GM23248 (cell line): ENCODE data around the gene TRHDE. TPM values are rescaled to one million over a fixed set of nuclear protein-coding genes. Genes with fewer than 3 reads are reported as not detected.
A peak's percentile ranks its signal among the peaks of the same experiment; 100 is the strongest.

ENCODE experiments used
- DNase-seq: peaks from one replicate; pipeline ENCODE4 v3.0.0-alpha.2; 2015
- H2AFZ ChIP-seq: fragments of 200-600 bp; sonication (generic); 2 replicates; pipeline ENCODE4 v1.6.1; 2016; ENCODE audit warnings: antibody characterized with exemption
- H3F3A ChIP-seq: fragments of 200-600 bp; sonication (generic); 2 replicates; pipeline ENCODE4 v1.6.1; 2016; ENCODE audit warnings: mild to moderate bottlenecking, antibody characterized with exemption, mixed run types; ENCODE audit not compliant: insufficient read depth
- H3K27ac ChIP-seq: fragments of 200-600 bp; sonication (generic); 2 replicates; pipeline ENCODE4 v1.5.1; 2016; ENCODE audit warnings: mild to moderate bottlenecking
- H3K27me3 ChIP-seq: fragments of 200-600 bp; sonication (generic); replicated peaks from 2 replicates; pipeline ENCODE4 v1.6.1; 2016; ENCODE audit warnings: mild to moderate bottlenecking; ENCODE audit not compliant: insufficient read depth
- H3K36me3 ChIP-seq: fragments of 200-600 bp; sonication (generic); 2 replicates; pipeline ENCODE4 v1.6.1; 2016; ENCODE audit warnings: low read depth, mild to moderate bottlenecking
- H3K4me1 ChIP-seq: fragments of 200-600 bp; sonication (generic); 2 replicates; pipeline ENCODE4 v1.6.1; 2016; ENCODE audit warnings: mild to moderate bottlenecking; ENCODE audit not compliant: insufficient read depth
- H3K4me2 ChIP-seq: fragments of 200-600 bp; sonication (generic); one replicate; pipeline ENCODE4 v1.6.1; 2016; ENCODE audit warnings: mild to moderate bottlenecking; ENCODE audit not compliant: unreplicated experiment
- H3K4me3 ChIP-seq: fragments of 200-600 bp; sonication (generic); 2 replicates; pipeline ENCODE4 v1.5.1; 2016; ENCODE audit warnings: mild to moderate bottlenecking
- H3K79me2 ChIP-seq: fragments of 200-600 bp; sonication (generic); 2 replicates; pipeline ENCODE4 v1.6.1; 2016; ENCODE audit warnings: mild to moderate bottlenecking; ENCODE audit not compliant: insufficient read depth
- H3K9ac ChIP-seq: fragments of 200-600 bp; sonication (generic); 2 replicates; pipeline ENCODE4 v1.6.1; 2016; ENCODE audit warnings: mild to moderate bottlenecking
- H3K9me2 ChIP-seq: fragments of 200-600 bp; sonication (generic); 2 replicates; pipeline ENCODE4 v1.6.1; 2016; ENCODE audit warnings: mixed run types, mild to moderate bottlenecking, moderate library complexity; ENCODE audit not compliant: insufficient read depth
- H3K9me3 ChIP-seq: fragments of 200-600 bp; sonication (generic); one replicate; pipeline ENCODE4 v1.6.1; 2017; ENCODE audit warnings: low read depth
- H4K20me1 ChIP-seq: fragments of 200-600 bp; sonication (generic); 2 replicates; pipeline ENCODE4 v1.6.0; 2016; ENCODE audit not compliant: insufficient read depth
- EZH2 ChIP-seq: fragments of 200-600 bp; sonication (generic); IDR thresholded peaks from 2 replicates; pipeline ENCODE4 v1.6.1; 2018; ENCODE audit warnings: antibody characterized with exemption, mild to moderate bottlenecking; ENCODE audit not compliant: insufficient read depth, poor library complexity, severe bottlenecking
- EZH2phosphoT487 ChIP-seq: fragments of 200-600 bp; sonication (generic); IDR thresholded peaks from 2 replicates; pipeline ENCODE4 v1.6.1; 2018; ENCODE audit warnings: antibody characterized with exemption, moderate library complexity, mild to moderate bottlenecking, low read depth; ENCODE audit not compliant: insufficient read depth
- WGBS, 2 experiments: methylation state at CpG; one replicate each; pipeline ENCODE4 v1.1.6; 2015 to 2017; ENCODE audit warnings: low lambda C conversion rate in 2 of 2, low coverage in 1 of 2; ENCODE audit errors: missing lambda C conversion rate in 2 of 2; 5-methylcytosine and 5-hydroxymethylcytosine counted together
- in situ Hi-C: fragments of 300-500 bp; cut with MboI; formaldehyde crosslinking; loops from 2 replicates; pipeline ENCODE4 v1.15.0; 2020
- polyA plus RNA-seq: library from polyadenylated mRNA; unstranded; fragments of >200 nt; fragmentation: Nextera tagmentation; extraction: Ambion mirVana; gene quantifications from 2 replicates; pipeline ENCODE4 v1.2.1, GENCODE V29; 2016
- total RNA-seq: library from RNA; depleted of rRNA; stranded (reverse); fragments of >200 nt; shearing (Covaris generic); gene quantifications from 2 replicates; pipeline ENCODE4 v1.2.3, GENCODE V29; 2014

The TRHDE gene
- total and polyA plus RNA-seq, 2 experiments from 2014 or later, result 1.4 to 2.8 TPM

DNA sequence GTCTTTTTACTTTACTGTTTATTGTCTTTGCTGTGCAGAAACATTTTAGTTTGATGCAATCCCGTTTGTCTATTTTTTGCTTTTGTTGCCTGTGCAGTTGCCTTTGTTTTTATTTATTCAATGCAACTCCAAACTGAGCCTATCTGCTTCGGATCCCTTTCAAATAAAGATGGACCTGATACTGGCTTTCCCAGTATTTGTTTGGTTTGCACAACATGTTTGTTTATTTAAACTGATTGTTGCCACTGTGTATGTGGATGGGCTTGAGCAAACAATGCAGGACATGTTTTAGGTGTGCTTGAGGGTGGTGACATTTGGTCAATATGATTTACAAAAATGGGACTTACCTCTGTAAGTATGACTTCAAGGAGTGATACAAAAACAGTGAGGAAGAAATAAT is 6.7 kb downstream of the TRHDE start:
- Histone ChIP-seq H3K9me2 (no peaks in the 10 kb centered on the region), H3K36me3 (no peaks in the 10 kb centered on the region), H3K27me3 (peaks cover 20% of the 10 kb centered on the region; the same call in 1 of the 2 replicates), H3K27ac (no peak overlapping the region), H3F3A (no peaks in the 10 kb centered on the region), H3K4me3 (no peak overlapping the region), H3K9ac (no peak overlapping the region), H3K4me1 (no peaks in the 10 kb centered on the region), H4K20me1 (no peaks in the 10 kb centered on the region), H3K9me3 (no peaks in the 10 kb centered on the region), H3K79me2 (peaks cover 4% of the 10 kb centered on the region; the same call in 1 of the 2 replicates), H3K4me2 (no peak overlapping the region), H2AFZ (no peak overlapping the region)
- in situ Hi-C loops, result no loop called here
- WGBS, 2 experiments, result 3 to 6% methylated on average over 2 of the region's 2 CpGs
- DNase-seq, result no peak
- TF ChIP-seq EZH2 (no peak), EZH2phosphoT487 (no peak)

DNA sequence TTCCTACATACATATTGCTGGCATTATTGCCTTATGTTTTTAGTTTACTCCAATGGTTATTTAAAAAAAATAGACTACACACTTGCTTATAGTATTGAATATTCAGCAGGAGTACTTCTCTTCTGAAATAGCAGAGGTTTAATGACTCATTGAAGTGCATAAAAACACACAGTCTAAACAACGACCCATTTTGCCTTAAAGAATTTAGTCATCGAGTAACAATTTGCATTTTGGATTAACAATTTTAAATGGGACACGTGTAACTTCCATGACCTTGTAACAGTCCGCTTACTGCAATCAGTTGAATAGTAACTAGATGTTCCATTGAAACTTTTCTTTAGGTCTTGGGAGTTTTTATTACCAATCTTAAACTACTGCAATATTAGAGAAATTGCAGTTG is 9.0 kb downstream of the TRHDE start:
- Histone ChIP-seq H3K4me3 (no peak overlapping the region), H3K36me3 (no peaks in the 10 kb centered on the region), H2AFZ (no peak overlapping the region), H4K20me1 (no peaks in the 10 kb centered on the region), H3K9me3 (no peaks in the 10 kb centered on the region), H3K4me1 (no peaks in the 10 kb centered on the region), H3K27me3 (no peaks in the 10 kb centered on the region; the same call in 1 of the 2 replicates), H3K27ac (no peak overlapping the region), H3K4me2 (no peak overlapping the region), H3K9ac (no peak overlapping the region), H3K9me2 (no peaks in the 10 kb centered on the region), H3F3A (no peaks in the 10 kb centered on the region), H3K79me2 (no peaks in the 10 kb centered on the region)
- TF ChIP-seq EZH2 (no peak), EZH2phosphoT487 (no peak)
- 14 to 18% methylated on average over 4 of the region's 4 CpGs for WGBS, 2 experiments
- peak; percentile 42 for DNase-seq
- in situ Hi-C loops, result no loop called here

DNA sequence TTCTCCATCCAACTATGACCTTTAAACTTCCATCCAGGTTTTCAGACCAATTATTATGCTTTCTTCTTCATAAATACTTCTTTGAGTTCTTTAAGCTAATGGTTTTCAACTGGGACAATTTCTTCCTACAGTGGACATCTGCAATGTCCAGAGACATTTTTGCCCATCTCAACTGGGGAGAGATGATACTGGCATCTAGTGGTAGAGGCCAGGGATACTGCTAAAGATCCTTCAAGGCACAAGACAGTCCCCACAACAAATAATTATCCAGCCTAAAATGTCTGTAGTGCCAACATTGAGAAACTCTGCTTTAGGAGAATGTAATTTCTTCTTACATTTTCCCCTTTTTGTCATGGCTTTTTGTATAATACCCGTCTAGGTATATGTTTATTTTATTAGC is 10.6 kb downstream of the TRHDE start:
- Histone ChIP-seq H3K9me2 (no peaks in the 10 kb centered on the region), H3K27ac (no peak overlapping the region), H4K20me1 (no peaks in the 10 kb centered on the region), H3K27me3 (no peaks in the 10 kb centered on the region), H3K4me1 (no peaks in the 10 kb centered on the region), H3K79me2 (no peaks in the 10 kb centered on the region), H2AFZ (no peak overlapping the region), H3K9ac (no peak overlapping the region), H3K4me2 (no peak overlapping the region), H3K36me3 (no peaks in the 10 kb centered on the region), H3K4me3 (no peak overlapping the region), H3K9me3 (no peaks in the 10 kb centered on the region), H3F3A (no peaks in the 10 kb centered on the region)
- 2 to 5% methylated on average over 1 of the region's 1 CpG for WGBS, 2 experiments
- DNase-seq, result peak; percentile 34
- in situ Hi-C loops, result no loop called here
- TF ChIP-seq EZH2, result no peak
- TF ChIP-seq EZH2phosphoT487, result no peak

DNA sequence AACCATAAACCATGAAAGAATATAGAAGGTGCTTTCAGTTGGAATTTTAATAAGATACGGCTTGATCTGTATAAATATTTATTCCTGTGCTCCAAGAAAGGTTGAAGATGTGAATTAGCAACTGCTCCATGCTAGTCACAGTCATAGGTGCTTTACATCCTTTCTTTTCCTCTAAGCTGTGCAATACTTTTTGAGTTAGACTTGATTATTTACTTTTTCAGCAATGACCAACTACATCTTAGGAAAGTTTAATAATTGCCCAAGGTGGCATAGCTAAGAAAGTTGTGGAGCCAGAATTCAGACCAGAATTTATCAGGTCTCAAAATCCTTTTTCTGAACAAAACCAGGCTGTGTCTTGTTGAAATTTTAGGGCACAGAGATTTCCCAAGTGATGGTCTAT is 13.7 kb downstream of the TRHDE start:
- no peak for DNase-seq
- Histone ChIP-seq H3K4me1 (no peaks in the 10 kb centered on the region), H3K36me3 (no peaks in the 10 kb centered on the region), H3K4me3 (no peak overlapping the region), H3K27me3 (no peaks in the 10 kb centered on the region), H3K9me2 (no peaks in the 10 kb centered on the region), H2AFZ (no peak overlapping the region), H3K27ac (no peak overlapping the region), H3F3A (no peaks in the 10 kb centered on the region), H3K79me2 (no peaks in the 10 kb centered on the region), H3K9ac (no peak overlapping the region), H3K4me2 (no peak overlapping the region), H4K20me1 (no peaks in the 10 kb centered on the region), H3K9me3 (no peaks in the 10 kb centered on the region)
- TF ChIP-seq EZH2 (no peak), EZH2phosphoT487 (no peak)
- in situ Hi-C loops, result no loop called here
- 41 to 62% methylated on average over 1 of the region's 1 CpG for WGBS, 2 experiments

DNA sequence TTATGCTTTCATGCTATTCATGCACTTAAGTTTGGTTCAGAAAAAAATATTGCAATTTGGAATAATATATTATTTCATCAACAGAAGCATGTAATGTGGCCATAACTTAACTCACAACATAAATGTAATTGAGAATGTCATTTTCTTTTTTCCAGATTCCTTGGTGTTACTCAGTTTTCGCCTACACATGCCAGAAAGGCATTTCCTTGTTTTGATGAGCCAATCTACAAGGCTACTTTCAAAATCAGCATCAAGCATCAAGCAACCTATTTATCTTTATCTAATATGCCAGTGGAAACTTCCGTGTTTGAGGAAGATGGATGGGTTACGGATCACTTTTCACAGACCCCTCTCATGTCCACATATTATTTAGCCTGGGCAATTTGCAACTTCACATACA is 14.4 kb downstream of the TRHDE start:
- Histone ChIP-seq H4K20me1 (no peaks in the 10 kb centered on the region), H3K4me2 (no peak overlapping the region), H3K4me3 (no peak overlapping the region), H3K27me3 (no peaks in the 10 kb centered on the region), H3F3A (no peaks in the 10 kb centered on the region), H3K79me2 (no peaks in the 10 kb centered on the region), H3K9me3 (no peaks in the 10 kb centered on the region), H3K36me3 (no peaks in the 10 kb centered on the region), H3K9me2 (no peaks in the 10 kb centered on the region), H3K4me1 (no peaks in the 10 kb centered on the region), H2AFZ (no peak overlapping the region), H3K27ac (no peak overlapping the region), H3K9ac (no peak overlapping the region)
- TF ChIP-seq EZH2phosphoT487, result no peak
- TF ChIP-seq EZH2, result no peak
- WGBS, 2 experiments, result 24 to 28% methylated on average over 3 of the region's 3 CpGs
- in situ Hi-C loops, result no loop called here
- DNase-seq, result peak; percentile 31
